IPS-18c (cell line): ENCODE measurements around the gene NT5DC3.

Experiments used
- H3K4me3 ChIP-seq: 2 replicates; pipeline ENCODE4 v1.7.0; 2013; ENCODE audit warnings: low read depth, mild to moderate bottlenecking, low read length, moderate library complexity; ENCODE audit not compliant: insufficient read depth
- H3K9me3 ChIP-seq: one replicate; pipeline ENCODE4 v1.6.1; 2013; ENCODE audit warnings: mild to moderate bottlenecking, low read length, moderate library complexity; ENCODE audit not compliant: control insufficient read depth, insufficient read depth

NT5DC3 gene

DNA sequence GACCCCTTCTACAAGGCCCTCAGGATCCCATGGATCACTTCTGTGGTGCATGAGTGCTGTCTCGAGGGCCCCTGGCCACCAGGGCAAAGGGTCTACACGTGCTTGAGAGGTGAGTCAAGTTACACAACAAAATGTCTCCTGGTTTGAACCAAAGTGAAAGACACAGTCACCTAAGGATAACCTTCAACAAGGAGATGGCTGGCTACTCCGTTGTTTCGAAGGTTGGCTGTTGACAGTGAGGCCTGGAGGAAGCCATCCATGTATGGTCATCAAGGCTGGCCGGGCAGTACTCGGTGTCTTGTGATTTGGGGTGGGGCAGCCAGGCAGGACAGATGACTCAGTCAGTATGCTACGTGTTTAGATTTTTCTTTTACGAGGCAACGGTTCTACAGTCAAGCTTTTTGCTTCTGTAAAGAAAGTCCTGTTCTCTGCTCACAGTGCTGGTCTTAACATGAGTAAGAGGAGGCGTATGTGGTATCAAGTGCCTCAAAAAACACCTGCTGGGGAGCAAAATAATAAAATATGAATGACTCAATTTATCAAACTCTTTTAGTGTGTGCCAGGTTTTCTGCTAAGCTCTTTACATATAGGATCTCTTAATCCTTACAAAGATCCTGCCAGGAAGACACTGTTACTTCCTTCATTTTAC, 18.0 kb upstream of the NT5DC3 start:
- H3K9me3 ChIP-seq, result no peaks in the 10 kb centered on the region
- H3K4me3 ChIP-seq, result no peak overlapping the region

DNA sequence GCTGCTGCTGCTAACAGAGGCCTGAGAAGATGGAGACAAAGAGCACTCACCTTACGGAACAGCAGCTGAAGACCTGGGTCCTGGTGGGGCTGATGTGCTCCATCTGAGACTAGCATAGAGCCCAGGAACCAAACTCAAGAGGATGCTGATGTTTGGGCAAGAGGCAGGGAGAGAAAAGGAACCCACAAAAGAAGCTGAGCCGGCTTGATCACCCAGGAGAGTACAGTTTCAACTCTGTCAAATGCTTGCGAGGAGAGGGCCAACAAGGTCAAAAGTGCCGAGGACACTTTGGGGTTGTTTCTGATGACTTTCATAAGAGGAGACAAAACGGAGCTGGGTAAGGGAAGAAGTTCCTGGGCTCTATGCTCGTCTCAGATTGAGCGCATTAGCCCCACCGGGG, 17.3 kb upstream of the NT5DC3 start:
- Histone ChIP-seq H3K4me3 (no peak overlapping the region), H3K9me3 (no peaks in the 10 kb centered on the region)

DNA sequence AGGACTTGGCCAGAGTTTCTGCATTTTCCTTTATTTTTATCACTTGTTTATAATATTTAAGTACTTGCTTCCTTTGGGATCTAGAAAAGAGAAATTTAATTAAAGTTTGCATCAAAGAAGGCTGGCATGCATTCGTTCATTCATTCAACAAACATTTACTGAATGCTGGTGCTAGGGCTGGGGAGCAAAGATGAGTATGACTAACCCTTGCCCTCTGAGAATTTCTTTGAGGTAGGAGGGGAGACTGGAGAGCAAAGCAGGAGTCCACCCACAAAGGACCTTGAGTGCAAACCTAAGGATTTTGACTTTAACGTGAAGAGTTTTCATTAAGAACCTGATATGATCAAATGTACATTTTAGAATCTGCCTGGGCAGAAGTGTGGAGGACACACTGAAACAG, 16.1 kb upstream of the NT5DC3 start:
- no peak overlapping the region for H3K4me3 ChIP-seq
- H3K9me3 ChIP-seq, result no peaks in the 10 kb centered on the region

DNA sequence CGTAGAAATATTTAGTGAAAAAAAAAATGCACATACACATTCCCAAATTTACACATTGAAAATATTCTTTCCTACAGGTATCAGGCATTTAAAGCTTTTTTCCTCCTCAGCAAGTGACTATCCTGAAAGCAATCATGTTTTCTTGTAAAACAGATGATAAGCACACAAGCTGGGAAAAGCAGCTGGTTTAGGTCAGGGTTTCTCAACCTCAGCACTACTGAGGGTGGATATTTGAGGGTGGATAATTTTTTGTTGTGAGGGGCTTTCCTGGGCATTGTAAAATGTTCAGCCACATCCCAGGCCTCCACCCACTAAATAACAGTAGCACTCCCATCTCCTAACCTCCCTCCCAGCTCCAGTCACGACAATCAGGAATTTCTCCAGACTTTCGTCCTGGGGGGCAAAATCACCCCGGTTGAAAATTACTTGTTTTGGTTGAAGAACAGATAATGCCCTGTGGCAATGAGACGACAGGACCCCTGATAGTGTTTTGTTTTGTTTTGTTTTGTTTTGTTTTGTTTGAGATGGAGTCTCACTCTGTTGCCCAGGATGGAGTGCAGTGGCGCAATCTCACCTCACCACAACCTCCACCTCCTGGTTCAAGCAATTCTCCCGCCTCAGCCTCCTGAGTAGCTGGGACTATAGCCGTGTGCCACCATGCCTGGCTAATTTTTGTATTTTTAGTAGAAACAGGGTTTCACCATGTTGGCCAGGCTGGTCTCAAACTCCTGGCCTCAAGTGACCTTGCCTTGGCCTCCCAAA, 15.0 kb upstream of the NT5DC3 start:
- no peaks in the 10 kb centered on the region for H3K9me3 ChIP-seq
- H3K4me3 ChIP-seq, result no peak overlapping the region

DNA sequence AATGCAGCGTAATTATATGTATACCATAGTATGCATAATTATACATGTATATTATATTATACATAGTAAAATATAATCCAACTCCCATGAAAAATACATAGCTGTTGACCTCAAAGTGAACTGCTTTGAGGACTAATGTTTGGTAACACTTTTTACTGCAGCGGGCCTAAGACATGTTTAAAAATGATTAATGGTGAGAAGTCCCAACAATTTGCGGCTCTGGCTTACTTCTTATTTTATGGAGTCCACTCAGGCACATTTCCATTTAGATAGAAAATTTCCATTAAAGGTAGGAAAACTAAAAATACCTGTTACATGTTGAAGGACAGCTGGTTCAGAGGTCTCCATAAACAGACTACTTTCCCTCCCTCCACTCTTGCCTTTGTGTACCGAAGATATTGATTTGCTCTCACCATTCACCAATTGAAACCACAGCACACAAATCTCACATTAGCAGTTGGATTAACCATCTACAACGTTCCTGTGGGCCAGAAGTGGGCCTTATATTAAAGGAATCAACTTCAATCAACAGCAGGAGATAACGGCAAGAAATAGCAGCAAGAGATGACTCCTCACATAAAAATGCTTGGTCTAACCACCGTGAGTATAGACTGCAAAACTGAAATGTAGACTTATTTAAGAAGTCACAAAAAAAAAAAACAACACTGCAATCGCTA, 14.1 kb upstream of the NT5DC3 start:
- H3K4me3 ChIP-seq, result no peak overlapping the region
- H3K9me3 ChIP-seq, result no peaks in the 10 kb centered on the region

DNA sequence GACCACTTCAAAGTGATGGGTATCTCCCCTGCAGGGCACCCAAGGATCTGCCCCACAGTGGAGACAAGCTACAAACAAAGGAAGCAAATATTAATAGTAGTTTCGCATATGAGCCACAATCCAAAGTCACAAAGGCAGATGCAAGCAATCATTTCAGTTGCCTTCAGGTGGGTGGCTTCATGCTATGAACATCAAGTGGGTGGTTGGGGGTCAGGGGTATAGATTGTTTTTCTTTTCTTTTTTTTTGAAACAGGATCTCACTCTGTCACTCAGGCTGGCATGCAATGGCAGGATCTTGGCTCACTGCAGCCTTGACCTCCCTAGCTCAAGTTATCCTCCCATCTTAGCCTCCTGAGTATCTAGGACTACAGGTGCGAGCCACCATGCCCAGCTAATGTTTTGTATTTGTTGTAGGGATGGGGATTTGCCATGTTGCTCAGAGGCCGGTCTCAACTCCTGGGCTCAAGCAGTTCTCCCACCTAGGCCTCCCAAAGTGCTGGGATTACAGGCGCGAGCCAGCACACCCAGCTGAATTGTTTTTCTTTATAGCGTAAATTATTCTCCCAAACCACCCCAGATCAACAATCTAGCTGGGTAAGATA, 13.4 kb upstream of the NT5DC3 start:
- Histone ChIP-seq H3K9me3 (no peaks in the 10 kb centered on the region), H3K4me3 (no peak overlapping the region)

DNA sequence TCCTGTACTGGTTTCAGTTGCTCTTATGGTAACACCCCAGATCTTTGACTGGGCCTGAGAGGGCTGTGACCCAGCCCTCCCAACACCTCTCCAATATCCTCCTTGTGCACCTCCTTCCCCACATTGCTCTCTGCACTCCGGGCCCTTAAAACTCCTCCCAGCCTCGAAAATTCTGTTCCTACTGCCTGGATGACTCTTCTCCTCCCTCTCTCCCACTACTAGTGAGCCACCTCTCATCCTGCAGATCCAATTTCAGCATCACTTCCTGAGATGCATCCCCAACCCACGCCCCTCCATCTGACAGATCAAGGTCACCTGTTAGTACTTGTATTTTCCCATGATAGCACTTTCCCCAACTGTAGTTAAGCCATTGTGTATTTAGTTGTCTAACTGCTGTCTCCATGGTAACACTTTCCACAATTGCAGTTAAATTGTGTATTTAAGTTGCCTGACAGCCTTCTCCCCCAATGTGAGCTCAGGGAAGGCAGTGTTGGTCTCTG, 11.5 kb upstream of the NT5DC3 start:
- Histone ChIP-seq H3K4me3 (no peak overlapping the region), H3K9me3 (no peaks in the 10 kb centered on the region)

DNA sequence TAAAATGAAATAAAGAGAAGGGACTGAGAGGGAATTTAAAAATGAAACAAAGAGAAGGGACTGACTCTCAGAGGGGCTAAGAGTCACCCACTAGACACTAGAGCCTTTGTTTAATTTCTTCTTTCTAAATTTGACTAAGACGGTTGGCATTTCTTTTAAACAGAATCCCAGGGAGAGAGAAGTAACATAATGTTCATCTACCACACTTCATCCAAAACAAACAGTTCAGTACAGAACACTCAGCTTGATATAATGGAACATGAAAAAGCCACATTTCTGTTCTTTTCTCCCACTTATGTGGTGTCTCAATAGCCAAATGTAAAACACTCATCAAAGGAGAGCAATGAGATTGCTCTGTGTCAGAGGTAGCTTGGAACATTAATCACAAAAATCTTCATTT, 10.1 kb upstream of the NT5DC3 start:
- Histone ChIP-seq H3K9me3 (no peaks in the 10 kb centered on the region), H3K4me3 (no peak overlapping the region)

DNA sequence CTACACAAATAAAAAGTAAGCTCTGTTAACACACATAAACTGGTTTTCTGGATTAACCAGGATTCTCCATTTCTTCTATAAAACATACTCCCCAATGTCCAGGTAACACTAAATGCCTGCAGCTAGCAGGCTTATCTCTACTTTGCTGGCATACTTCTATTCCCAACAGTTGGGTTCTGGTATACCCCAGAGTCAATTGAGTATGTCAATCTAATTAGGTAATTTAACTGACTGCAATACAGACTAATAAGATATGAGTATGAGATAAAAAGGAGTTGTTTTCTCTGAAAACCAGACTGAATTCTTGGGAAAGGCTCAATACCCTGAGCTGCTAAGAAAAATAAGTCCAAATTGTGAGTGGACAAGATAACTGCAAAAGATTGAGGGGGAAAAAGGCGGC, 9.4 kb upstream of the NT5DC3 start:
- Histone ChIP-seq H3K4me3 (no peak overlapping the region), H3K9me3 (no peaks in the 10 kb centered on the region)

DNA sequence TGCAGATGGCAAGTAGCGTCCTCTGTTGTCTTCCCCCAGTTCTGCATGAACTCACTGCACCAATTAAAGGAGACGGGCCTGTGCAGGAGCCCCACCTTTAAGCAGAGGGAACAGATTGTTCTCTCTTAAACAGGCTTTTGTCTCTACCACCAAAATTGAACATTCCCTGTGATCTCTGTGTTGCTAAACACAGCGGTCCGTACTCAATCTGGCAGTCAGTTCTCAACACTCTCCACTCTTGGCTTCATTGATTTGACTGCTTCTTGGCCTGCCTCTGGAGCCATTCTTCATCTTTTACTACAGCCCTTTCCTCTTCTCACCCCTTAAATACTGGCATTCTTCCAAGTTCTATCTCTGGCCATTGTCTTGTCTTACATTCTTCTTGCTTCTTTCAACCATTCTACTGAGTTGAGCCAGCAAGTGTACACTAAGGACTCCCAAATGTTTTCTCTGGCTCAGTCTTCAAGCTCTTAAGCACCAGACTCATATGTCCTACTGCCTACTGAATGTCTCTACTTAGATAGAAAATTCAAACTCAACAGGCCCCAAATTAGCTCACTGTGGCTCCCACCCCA, 8.0 kb upstream of the NT5DC3 start:
- Histone ChIP-seq H3K9me3 (no peaks in the 10 kb centered on the region), H3K4me3 (no peak overlapping the region)

DNA sequence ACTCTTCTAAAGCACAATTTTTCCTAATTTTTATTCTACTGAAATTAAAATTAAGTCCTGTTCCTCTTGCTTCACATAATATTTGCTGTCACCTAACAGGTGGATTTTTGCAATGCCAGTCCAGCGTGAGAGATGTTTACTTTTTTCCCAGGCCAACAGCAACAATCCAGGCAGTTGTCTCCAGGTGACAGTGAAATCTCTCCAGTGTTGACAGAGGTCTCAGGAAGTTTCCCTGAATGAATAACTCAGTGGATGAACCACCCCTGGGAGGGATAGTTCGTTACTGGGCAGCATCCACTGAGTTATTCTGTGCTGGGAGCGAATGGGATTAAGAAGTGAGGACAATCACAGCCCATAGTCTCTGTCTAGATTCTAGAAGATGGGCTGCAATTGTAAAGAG, 7.1 kb upstream of the NT5DC3 start:
- H3K9me3 ChIP-seq, result no peaks in the 10 kb centered on the region
- H3K4me3 ChIP-seq, result no peak overlapping the region

DNA sequence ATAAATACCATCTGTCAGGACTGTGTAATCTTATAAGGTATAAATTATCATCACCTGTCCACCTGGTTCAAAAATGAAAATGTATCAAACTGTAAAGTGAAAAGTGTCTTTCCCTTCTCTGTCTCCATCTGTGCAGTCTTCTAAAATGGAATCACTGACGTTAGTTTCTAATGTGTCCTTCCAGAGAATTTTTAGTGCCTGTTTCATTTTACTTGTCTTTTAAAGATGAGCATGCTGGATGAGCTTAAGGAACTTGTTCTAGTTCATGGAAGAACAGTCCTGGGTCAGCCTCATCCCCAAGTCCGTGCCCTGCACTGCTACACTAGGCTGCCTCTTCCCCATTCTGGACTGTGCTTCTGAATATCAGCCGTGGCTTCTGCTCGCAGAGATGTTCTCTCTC, 5.4 kb upstream of the NT5DC3 start:
- no peak overlapping the region for H3K4me3 ChIP-seq
- H3K9me3 ChIP-seq, result no peaks in the 10 kb centered on the region

DNA sequence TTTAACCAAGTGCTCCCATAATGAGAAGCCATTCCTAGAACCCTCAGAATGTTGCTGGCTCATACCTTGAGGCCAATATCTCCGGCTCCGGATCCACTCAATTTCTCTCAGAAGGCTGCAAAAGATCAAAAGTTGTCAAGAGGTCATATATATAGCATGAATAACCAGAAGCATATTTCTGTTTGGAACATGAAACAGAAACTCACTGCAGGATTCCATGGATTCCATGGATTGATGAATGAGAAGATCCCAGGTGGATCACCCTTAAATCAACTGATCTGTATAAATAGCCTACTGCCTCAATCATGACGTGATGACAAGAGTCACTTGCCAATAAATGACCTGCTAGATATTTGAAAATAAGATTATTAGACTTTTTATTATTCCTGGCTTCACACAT, 3.3 kb upstream of the NT5DC3 start:
- no peak overlapping the region for H3K4me3 ChIP-seq
- no peaks in the 10 kb centered on the region for H3K9me3 ChIP-seq

DNA sequence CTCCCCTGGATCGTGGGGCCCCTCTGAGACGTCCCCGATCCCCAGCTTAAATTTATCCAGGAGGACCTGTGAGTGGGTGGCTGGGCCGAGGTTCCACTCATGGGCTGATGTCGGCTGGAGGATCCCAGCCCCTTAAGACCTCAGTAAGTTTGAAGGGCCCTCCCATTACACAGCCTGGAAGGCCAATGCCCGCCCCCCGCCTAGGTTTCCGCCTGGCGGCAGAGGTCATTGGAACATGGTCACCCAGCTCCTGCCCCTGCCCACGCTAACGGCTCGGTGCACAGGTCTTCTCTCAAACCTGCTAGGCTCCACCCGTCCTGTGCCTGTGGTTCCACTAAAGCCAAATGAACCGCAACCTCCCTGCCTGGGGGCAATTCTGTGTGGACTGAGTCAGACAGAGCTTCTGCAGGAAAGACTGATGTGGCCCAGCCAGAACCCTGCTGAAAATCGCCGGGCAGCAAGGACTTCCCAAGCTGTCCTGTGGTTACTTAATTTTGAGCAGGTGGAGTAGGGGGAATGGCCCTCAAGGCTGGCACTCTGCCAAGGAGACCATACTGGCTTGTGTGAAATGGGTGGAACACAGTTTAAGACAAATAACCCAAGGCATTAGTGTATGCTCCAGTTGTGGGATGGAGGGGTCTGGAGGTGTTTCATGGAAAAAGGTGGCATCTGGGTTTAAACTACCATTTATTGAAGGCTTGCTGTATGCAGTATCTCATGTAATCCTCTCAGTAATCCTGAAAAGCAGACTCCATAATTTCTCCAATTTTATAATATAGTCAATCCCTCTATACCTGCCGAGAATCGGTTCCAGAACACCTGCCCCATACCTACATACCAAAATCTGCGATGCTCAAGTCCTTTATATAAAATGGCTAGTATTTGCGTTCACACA, 903 bp upstream of the NT5DC3 start:
- peak overlapping the region; percentile 75 for H3K4me3 ChIP-seq
- H3K9me3 ChIP-seq, result no peaks in the 10 kb centered on the region

DNA sequence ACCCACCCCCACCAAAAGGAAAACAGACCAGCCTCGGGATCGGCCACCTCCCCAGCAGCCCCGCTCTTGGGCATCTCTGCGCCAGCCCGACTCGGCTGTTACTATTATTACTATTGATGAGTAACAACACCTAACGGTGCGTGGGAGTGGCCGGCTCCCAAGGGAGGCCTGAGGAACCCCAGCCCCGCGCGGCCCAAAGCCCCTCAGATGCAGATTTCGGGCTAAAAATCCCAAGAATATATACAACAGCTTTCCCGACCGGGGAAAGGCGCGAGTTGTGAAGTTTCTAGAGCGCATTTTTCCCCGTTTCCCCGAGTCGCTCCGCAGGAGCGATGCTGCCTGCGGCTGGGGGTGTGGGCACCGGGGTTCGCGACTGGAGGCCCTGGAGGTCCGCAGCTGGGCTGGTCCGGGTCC, 565 bp downstream of the NT5DC3 start:
- H3K4me3 ChIP-seq, result peak overlapping the region; percentile 75
- H3K9me3 ChIP-seq, result no peaks in the 10 kb centered on the region

DNA sequence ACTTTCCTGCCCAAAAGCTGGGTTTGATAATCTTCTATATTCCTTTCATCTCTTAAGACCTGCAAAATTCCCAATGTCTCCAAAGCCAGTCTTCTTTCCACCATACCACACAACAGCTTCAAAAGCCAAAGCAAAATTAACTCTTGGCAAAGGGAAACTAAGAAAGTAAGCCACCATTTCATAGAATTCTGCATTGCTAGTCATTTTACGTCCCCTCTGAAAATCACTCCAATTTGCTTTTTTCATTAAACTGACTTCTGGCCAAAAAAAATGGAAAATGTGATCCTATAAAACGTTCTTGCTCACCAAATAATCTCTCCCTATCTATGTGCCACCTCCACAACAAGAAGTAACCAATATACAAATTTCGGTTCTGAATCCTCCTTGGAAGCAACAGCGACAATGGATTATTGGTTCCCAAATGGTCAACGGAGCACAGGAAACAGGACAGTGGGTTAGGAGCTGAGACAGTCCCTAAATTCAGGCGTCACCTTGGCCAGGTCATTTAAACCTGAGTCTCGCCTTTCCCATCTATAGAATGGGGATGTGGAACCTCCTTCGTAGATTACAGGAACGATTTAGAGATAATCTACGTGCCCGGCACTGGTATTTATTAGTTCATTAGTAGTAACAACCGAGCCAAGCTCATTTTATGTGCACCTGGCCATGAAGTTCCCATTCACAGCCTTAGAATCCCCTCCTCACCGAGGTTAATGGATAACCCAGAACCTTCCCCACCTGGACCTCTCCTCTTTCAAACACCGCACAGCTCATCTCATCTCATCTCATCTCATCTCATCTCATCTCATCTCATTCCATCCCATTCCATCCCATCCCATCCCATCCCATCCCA, 1.2 kb downstream of the NT5DC3 start:
- H3K4me3 ChIP-seq, result peak overlapping the region; percentile 75
- H3K9me3 ChIP-seq, result no peaks in the 10 kb centered on the region
